HG03469 (cell line): ENCODE measurements around the gene PWWP2B.
"Not testable (repeated sequence)": the region's sequence is repeated elsewhere in the genome, so short reads cannot be mapped to it uniquely, and the experiment has no call there.

ENCODE experiments used
- ATAC-seq: cut with Tn5 transposase; IDR thresholded peaks from one replicate; pipeline ENCODE4 v1.9.1; 2021; ENCODE audit warnings: mild to moderate bottlenecking, moderate library complexity, moderate number of reproducible peaks; ENCODE audit not compliant: unreplicated experiment

PWWP2B gene

DNA sequence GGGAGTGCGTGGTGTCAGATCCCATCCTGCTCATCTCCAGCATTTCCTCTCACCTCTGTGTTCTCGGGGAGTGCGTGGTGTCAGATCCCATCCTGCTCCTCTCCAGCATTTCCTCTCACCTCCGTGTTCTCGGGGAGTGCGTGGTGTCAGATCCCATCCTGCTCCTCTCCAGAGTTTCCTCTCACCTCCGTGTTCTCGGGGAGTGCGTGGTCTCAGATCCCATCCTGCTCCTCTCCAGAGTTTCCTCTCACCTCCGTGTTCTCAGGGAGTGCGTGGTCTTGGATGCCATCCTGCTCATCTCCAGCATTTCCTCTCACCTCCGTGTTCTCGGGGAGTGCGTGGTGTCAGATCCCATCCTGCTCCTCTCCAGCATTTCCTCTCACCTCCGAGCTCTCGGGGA lies 18.0 kb upstream of the PWWP2B start:
- ATAC-seq: not testable (repeated sequence)

- ATAC-seq: not testable (repeated sequence)
Observed at GRCh38 chr10:132380986-132381385, 16.0 kb upstream of the PWWP2B start.

DNA sequence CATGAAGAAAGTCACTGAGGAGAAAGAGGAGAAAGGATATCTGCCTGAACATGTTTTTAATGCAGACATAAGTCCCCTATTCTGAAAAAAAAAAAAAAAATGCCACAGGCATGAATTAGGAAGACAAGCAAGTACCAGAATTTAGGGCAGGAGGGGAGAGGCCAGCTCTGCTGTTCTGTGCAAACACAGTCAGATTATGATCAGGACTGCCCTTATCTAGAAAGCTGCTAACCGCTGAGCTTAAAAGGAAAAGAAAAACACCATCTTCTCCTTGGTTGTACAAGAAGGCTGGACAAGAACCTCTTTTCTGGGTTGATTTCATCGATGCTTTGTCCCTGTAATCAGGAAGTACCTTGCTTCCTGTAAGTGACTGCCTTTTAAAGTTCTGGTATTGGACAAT lies 15.3 kb upstream of the PWWP2B start:
- no peak for ATAC-seq

DNA sequence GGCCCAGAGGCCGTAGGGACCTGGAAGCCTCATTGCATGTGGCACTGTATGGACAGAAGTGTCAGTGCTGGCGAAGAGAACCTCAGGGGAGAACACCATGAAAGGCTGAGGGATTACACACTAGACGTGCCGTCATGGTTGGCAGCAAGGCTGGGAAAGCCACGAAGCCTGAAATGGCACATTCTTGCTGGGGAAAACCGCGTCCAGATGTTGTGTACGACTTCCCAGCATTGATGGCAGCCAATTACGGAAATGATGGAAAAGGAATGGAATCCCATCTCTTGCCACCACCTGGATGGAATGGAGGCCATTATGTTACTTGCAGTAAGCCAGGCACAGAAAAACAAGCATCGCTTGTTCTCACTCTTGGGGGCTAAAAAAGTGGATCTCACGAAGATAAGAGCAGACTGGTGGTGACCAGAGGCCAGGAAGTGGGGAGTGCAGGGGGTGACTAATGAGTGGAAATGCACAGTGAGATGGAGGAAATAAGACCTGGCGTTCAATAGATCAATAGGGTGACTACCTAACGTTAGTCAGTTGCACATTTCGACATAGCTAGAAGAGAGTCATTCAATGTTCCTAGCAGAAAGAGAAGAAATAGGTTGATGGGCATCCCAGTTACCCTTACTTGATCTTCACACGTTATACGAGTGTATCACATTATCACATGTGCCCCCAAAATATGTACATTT lies 14.6 kb upstream of the PWWP2B start:
- ATAC-seq: no peak

- ATAC-seq: no peak
Observed at GRCh38 chr10:132383101-132383500, 13.9 kb upstream of the PWWP2B start.

DNA sequence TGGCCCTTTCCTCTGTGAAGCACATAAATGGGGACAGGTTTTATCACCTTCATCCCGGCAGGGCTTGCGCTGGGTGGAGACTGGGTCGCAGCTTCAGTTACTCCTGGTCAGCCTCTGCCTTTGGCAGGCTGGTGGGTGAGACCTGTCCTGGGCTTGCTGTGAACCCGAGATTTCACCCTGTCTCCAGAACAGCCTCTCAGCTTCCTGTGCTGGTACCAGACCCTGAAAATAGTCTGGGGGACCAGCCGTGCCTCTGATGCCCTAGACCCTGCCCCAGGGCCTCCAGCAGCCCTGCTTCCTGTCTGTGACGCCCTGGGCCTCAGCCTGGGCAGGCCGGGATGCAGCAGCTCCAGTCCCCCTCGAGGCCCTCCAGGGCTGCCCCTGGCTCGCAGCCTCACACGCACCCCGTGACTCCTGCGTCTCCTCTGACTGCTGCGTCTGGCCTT lies 13.2 kb upstream of the PWWP2B start:
- ATAC-seq: no peak

DNA sequence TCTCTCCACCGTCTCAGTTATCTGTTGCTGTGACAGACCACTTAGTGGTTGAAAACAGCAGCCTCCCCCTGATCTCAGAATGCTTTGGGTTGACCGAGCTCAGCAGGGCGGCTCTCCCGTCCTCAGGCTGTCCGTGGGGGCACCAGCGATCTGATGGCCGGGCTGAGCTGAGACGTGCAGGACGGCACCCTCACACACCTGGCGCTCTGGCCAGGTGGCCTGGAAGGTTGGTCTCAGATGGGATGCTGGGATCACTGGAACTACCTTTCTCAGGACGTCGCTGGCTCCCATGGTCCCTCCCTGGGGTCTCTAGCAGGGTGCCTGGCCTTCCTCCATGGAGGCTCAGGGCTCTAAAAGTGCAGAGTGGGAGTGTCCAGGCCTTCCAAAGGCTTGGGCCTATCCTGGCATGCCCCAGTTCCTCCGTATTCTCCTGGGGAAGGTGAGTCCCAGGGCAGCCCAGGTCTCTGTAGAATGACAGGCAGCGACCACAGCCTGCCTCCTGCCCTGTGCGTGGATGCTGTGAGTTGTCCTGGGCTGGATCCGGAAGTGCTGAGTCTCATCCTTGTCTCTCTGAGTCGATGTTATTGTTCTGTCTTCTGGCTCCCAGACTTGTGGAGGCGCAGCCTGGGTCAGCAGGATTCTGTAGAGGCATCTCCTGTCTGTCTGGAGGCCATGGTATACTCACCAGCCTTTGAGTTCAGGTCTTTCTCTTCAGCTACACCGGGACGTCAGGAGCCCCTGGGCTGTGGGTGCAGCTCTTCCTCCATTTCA lies 12.2 kb upstream of the PWWP2B start:
- no peak for ATAC-seq

DNA sequence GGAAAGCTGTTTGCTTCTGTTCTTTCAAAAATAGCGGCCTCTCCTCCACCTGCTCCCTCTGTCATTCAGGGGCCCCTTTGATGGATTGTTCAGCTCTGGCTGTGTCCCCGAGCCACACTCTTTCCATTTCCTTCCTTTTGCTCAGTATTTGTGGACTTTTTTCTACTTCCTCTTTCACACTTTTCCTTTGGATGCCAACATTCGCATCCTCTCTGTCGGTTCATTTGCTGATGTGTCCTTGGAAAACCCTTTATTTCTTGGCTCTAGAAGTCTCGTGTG lies 11.7 kb upstream of the PWWP2B start:
- no peak for ATAC-seq

DNA sequence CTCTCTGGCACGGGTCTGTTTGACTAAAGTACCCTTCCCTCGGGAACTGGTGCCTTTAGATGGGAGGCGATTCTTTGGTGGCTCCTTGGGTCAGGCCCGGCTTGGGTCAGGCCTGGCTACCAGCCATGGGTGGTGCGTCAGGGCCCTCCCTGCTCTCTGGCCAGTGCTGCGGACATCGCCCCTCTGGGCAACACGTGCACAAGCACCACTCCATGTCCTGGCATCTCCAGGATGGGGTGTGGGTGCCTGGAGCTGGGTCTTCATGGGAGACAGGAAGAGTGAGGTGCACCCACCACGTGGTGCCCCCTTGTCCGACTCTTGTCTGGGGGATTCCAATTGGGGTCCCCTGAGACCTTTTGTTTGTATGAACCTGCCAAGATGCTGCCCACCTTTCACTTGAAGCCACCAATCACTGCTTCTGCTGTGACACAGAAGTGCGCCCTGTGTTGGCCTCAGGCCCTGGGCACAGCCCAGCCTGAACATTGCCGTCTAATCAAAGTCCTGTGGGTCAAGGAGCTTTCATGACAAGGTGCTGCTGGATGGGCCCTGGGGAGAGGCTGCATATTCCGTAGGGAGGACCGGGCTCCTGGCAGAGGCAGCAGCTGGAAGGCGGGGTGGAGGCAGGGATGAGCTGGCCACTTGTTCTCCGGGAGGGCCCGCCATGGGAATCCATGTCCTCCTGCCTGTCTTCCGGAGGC lies 11.1 kb upstream of the PWWP2B start:
- ATAC-seq: no peak

DNA sequence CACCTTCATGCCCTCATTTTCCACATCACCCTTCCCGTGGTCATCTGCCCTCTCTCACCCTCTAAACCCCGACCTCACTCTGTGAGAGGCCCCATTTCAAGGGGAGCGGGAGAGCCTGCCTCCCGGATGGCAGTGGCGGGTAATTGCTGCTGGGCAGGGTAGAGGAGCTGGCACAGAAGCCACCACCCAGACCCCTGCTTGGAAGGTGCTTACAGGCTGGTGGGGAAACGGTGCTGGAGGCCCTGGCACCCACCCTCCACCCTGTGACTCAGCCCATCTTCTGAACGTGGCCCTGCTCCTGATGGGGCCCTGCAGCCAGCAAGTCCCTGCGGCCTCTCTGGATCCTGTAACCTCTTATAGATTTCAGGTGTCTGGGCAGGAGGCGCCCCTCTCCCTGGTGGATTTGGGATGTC lies 10.6 kb upstream of the PWWP2B start:
- no peak for ATAC-seq

DNA sequence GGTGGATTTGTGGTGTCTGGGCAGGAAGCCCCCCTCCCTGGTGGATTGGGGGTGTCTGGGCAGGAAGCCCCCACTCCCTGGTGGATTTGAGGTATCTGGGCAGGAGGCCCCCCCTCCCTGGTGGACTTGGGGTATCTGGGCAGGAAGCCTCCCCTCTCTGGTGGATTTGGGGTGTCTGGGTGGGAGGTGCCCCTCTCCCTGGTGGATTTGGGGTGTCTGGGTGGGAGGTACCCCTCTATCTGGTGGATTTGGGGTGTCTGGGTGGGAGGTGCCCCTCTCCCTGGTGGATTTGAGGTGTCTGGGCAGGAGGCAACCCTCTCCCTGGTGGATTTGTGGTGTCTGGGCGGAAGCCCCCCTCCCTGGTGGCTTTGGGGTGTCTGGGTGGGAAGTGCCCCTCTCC lies 10.1 kb upstream of the PWWP2B start:
- ATAC-seq: not testable (repeated sequence)

- ATAC-seq: no peak
Observed at GRCh38 chr10:132387764-132388210, 9.2 kb upstream of the PWWP2B start.

DNA sequence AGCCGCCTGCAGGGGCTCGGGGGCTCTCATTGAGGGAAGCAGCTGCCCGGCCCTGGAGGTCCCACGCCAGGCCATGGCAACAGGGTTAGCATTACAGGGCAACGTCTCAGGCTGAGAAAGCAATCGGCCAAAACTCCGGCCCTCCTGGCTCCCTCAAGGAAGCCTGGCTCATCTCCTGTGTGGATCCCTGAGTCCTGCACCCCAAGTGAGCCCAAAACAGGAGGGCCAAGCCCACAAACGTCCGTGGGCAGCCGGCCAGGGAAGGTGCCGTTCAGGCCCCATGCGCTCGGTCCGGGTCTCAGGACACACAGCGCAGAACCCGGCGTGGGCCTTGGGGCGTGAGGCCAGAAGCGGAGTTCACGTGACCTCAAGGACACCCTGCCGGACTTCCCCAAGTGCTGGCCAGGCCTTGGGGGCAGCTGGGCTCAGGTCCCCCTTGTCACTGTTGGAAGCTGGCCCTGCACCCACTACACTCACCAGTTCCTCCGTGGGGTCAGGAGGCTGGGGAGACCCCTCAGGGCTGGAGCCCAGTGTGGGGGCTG lies 8.0 kb upstream of the PWWP2B start:
- no peak for ATAC-seq

GRCh38 chr10:132389433-132390169 lies 7.4 kb upstream of the PWWP2B start:
- no peak for ATAC-seq

- no peak for ATAC-seq
Observed at GRCh38 chr10:132390170-132390920, 6.7 kb upstream of the PWWP2B start.

GRCh38 chr10:132390921-132391675 lies 5.9 kb upstream of the PWWP2B start:
- no peak for ATAC-seq

DNA sequence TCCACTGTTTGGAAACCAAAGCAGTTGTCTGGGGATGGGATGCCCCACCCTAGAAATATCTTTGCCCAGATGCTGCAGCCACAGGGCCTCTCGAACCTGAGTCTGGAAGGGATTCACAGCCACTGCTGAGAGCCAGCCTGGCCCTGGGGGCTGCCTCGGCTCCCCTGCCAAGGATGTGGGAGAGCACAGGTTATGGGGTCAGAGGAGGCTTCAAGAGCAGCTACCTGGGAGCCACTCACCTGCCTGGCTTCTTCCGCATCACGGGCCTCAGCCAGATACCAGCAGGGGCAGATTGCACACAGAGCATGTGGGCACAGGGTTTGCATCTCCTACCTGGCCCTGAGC lies 5.4 kb upstream of the PWWP2B start:
- ATAC-seq: no peak

GRCh38 chr10:132392184-132392800 lies 4.7 kb upstream of the PWWP2B start:
- no peak for ATAC-seq
